Prostate gland (tissue), 2 donors: ENCODE data around the gene MATCAP1.

Experiments used
- POLR2A ChIP-seq: fragments of 450-650 bp; IDR thresholded peaks from one replicate; pipeline ENCODE4 v1.6.1; 2016; ENCODE audit warnings: antibody characterized with exemption, mild to moderate bottlenecking
- POLR2AphosphoS5 ChIP-seq: sonication (generic); formaldehyde crosslinking; IDR thresholded peaks from one replicate; pipeline ENCODE4 v1.6.1; 2017; ENCODE audit warnings: antibody characterized with exemption
- TF ChIP-seq, protein P1 (sequence below), 4 experiments: fragments of 200-600 bp in 2 of 4; fragments of 450-650 bp in 2 of 4; sonication (generic) in 2 of 4; IDR thresholded peaks; 1 replicate in 3 of 4; 2 replicates in 1 of 4; pipeline ENCODE4 v1.5.1; 2016 to 2019; ENCODE audit warnings: antibody characterized with exemption in 4 of 4, mild to moderate bottlenecking in 2 of 4, moderate library complexity in 2 of 4

GRCh38 chr16:67145746-67146145 is 38.0 kb downstream of the MATCAP1 start:
- TF ChIP-seq, protein P1, sequence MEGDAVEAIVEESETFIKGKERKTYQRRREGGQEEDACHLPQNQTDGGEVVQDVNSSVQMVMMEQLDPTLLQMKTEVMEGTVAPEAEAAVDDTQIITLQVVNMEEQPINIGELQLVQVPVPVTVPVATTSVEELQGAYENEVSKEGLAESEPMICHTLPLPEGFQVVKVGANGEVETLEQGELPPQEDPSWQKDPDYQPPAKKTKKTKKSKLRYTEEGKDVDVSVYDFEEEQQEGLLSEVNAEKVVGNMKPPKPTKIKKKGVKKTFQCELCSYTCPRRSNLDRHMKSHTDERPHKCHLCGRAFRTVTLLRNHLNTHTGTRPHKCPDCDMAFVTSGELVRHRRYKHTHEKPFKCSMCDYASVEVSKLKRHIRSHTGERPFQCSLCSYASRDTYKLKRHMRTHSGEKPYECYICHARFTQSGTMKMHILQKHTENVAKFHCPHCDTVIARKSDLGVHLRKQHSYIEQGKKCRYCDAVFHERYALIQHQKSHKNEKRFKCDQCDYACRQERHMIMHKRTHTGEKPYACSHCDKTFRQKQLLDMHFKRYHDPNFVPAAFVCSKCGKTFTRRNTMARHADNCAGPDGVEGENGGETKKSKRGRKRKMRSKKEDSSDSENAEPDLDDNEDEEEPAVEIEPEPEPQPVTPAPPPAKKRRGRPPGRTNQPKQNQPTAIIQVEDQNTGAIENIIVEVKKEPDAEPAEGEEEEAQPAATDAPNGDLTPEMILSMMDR (IDR thresholded peaks at IDR 0.05), result no peak
- TF ChIP-seq POLR2A (no peak), POLR2AphosphoS5 (no peak)
